Endodermal cell (in vitro differentiated cells): ENCODE results near the gene MEGF8. TPM values are rescaled to one million over a fixed set of nuclear protein-coding genes. Genes with fewer than 3 reads are reported as not detected.
A peak's percentile ranks its signal among the peaks of the same experiment; 100 is the strongest.

Experiments
- DNase-seq: peaks from one replicate; pipeline ENCODE4 v3.0.0-alpha.2; 2017
- H3K27ac ChIP-seq: 2 replicates; pipeline ENCODE4 v1.5.1; 2013; ENCODE audit warnings: mild to moderate bottlenecking, low read depth, low read length, moderate library complexity
- H3K27me3 ChIP-seq: 2 replicates; pipeline ENCODE4 v1.6.1; 2013; ENCODE audit warnings: mild to moderate bottlenecking, low read length, moderate library complexity; ENCODE audit not compliant: insufficient read depth, control insufficient read depth, poor library complexity, severe bottlenecking
- H3K36me3 ChIP-seq: 2 replicates; pipeline ENCODE4 v1.7.0; 2013; ENCODE audit warnings: mild to moderate bottlenecking, low read length, moderate library complexity; ENCODE audit not compliant: control insufficient read depth, insufficient read depth
- H3K4me1 ChIP-seq: one replicate; pipeline ENCODE4 v1.7.0; 2013; ENCODE audit warnings: low read length; ENCODE audit not compliant: control insufficient read depth, insufficient read depth
- H3K4me3 ChIP-seq: 2 replicates; pipeline ENCODE4 v1.5.1; 2013; ENCODE audit warnings: mild to moderate bottlenecking, low read length, moderate library complexity
- H3K9ac ChIP-seq: 2 replicates; pipeline ENCODE4 v1.6.1; 2013; ENCODE audit warnings: mild to moderate bottlenecking, low read length, moderate library complexity; ENCODE audit not compliant: poor library complexity, severe bottlenecking; ENCODE audit errors: extremely low read depth
- H3K9me3 ChIP-seq: 2 replicates; pipeline ENCODE4 v1.6.1; 2013; ENCODE audit warnings: mild to moderate bottlenecking, low read length, moderate library complexity; ENCODE audit not compliant: control insufficient read depth
- H3K27ac Mint-ChIP-seq: 2 replicates; pipeline ENCODE4 v1.8.0; 2020; ENCODE audit warnings: mixed read lengths
- H3K27me3 Mint-ChIP-seq: 2 replicates; pipeline ENCODE4 v1.8.0; 2021; ENCODE audit warnings: mild to moderate bottlenecking, mixed read lengths; ENCODE audit not compliant: insufficient read depth
- H3K36me3 Mint-ChIP-seq: 2 replicates; pipeline ENCODE4 v1.8.0; 2020; ENCODE audit warnings: low read depth, mixed read lengths
- H3K4me1 Mint-ChIP-seq: 2 replicates; pipeline ENCODE4 v1.8.0; 2020; ENCODE audit warnings: mixed read lengths
- H3K4me3 Mint-ChIP-seq: 2 replicates; pipeline ENCODE4 v1.8.0; 2020; ENCODE audit warnings: mild to moderate bottlenecking, moderate library complexity, mixed read lengths
- H3K9me3 Mint-ChIP-seq: 2 replicates; pipeline ENCODE4 v1.8.0; 2020; ENCODE audit warnings: mild to moderate bottlenecking, mixed read lengths
- WGBS, 2 experiments: methylation state at CpG; one replicate each; pipeline versions ENCODE4 v1.1.5 to v1.1.7; 2013; ENCODE audit warnings: missing lambda C conversion rate in 2 of 2, mixed read lengths in 1 of 2; ENCODE audit not compliant: insufficient coverage in 1 of 2, insufficient read length in 1 of 2; 5-methylcytosine and 5-hydroxymethylcytosine counted together
- total RNA-seq, 2 donors: library from RNA; stranded (reverse); fragmentation: NEBNext Ultra II Directional in 1 of 2; extraction: Animal tissue kit (Norgen Biotek cat#: 25700) in 1 of 2; gene quantifications; 2 replicates in 1 of 2; 3 replicates in 1 of 2; pipeline ENCODE4 v1.2.1, GENCODE V29; 2021
- TF ChIP-seq, protein P1 (sequence below): fragments of 200-600 bp; sonication (generic); conservative IDR thresholded peaks from 2 replicates; pipeline ENCODE4 v1.5.0; 2021; ENCODE audit warnings: antibody characterized with exemption, mild to moderate bottlenecking

Gene MEGF8
- total RNA-seq, 2 donors from 2014 or later: 48.0 to 51.4 TPM

DNA sequence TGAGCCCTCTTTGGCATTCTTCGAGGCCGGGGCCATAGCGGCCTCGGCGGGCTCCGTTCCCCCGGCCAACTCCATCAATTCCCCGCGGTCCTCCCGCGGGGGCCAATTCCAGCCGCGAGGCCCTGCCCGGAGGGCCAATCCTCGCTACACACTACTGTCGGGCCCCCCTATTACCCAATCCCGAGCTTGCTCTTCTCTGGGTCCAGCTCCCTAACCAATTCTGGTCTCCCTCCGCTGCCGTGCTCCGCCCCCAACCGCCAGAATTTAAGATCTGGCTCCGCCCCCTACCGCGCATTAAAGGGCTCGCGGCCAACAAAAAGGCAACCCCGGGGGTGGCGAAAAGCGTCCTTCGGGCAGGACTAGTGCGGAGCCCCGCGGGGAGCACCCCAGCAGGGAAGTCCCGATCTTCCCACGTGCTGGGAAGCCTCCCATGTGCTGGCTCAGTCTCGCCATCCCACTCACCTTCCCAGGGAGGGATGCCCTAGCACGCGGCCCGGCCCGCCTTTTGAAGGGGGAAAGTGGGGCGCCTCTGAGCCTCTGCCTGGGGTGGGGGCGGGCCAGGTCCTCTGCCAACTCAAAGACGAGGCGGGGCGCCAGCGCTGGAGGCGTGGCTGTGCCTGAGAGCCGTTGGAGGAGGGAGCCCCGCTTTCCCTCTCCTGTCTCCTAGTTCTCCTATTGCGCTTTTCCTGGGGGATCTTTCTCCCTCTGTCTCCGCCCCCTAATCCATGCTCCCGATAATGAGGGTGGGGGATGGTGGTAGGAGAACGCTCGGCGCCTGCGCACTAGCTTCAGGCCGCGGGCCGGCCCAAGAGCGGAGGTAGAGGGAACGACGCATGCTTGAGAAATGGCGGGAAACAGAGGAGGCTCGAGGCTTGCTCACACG, 98.3 kb downstream of the MEGF8 start:
- no peaks in the 10 kb centered on the region for H3K36me3 Mint-ChIP-seq
- peak; percentile 96 for DNase-seq
- no peaks in the 10 kb centered on the region for H3K9me3 ChIP-seq
- peak overlapping the region; percentile 30 for H3K9ac ChIP-seq
- peak overlapping the region; percentile 82 for H3K4me3 ChIP-seq
- H3K4me1 ChIP-seq: no peaks in the 10 kb centered on the region
- no peaks in the 10 kb centered on the region for H3K36me3 ChIP-seq
- H3K27me3 ChIP-seq: peaks cover 26% of the 10 kb centered on the region
- H3K27ac Mint-ChIP-seq: no peak overlapping the region
- peaks cover 7% of the 10 kb centered on the region for H3K9me3 Mint-ChIP-seq
- WGBS, 2 experiments: 34 to 42% methylated on average over 18 to 61 of the region's 65 CpGs
- TF ChIP-seq, protein P1, sequence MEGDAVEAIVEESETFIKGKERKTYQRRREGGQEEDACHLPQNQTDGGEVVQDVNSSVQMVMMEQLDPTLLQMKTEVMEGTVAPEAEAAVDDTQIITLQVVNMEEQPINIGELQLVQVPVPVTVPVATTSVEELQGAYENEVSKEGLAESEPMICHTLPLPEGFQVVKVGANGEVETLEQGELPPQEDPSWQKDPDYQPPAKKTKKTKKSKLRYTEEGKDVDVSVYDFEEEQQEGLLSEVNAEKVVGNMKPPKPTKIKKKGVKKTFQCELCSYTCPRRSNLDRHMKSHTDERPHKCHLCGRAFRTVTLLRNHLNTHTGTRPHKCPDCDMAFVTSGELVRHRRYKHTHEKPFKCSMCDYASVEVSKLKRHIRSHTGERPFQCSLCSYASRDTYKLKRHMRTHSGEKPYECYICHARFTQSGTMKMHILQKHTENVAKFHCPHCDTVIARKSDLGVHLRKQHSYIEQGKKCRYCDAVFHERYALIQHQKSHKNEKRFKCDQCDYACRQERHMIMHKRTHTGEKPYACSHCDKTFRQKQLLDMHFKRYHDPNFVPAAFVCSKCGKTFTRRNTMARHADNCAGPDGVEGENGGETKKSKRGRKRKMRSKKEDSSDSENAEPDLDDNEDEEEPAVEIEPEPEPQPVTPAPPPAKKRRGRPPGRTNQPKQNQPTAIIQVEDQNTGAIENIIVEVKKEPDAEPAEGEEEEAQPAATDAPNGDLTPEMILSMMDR: no peak
- H3K27me3 Mint-ChIP-seq: peaks cover 88% of the 10 kb centered on the region
- H3K4me3 Mint-ChIP-seq: peak overlapping the region; percentile 67
- H3K4me1 Mint-ChIP-seq: peaks cover 8% of the 10 kb centered on the region
- peak overlapping the region; percentile 4 for H3K27ac ChIP-seq

DNA sequence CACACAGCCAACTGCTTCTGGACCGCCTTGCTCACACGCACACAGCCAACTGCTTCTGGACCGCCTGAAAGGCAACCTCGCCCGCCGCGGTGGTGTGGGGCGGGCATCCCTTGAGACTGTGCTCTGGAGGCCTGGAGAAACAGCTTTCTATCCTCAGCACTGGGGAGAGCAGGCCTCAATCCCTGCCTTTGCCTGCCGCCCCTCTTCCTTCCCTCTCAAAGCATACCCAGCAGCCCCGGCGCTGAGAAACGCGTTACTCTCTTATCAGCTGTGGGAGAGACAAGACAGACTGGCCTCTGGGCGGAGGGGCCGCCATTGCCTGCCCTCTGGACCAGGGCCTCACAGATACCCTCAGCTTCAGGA, 98.9 kb downstream of the MEGF8 start:
- peaks cover 26% of the 10 kb centered on the region for H3K27me3 ChIP-seq

DNA sequence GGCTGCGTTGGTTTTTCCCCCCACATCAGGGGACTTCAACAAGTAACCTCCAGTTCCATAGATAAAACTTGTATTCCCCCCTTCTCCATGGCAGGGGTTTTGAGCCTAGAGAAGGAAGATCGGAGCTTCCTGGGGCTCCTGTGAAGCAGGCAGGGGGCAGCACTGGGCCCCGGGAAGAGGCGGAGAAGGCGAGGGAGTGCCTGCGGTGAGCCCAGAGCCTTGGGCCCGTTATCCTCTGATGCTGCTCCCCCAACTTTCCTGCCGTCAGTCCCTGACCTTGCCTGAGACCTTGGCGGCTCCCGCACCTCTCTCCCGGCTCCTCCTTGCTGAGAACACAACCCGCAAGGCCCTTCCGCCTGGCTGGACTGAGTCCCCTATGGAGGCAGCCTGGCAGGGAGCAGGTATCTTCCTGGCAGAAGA, 99.3 kb downstream of the MEGF8 start:
- H3K36me3 Mint-ChIP-seq: no peaks in the 10 kb centered on the region
- no peaks in the 10 kb centered on the region for H3K9me3 ChIP-seq
- no peaks in the 10 kb centered on the region for H3K36me3 ChIP-seq
- H3K27ac ChIP-seq: no peak overlapping the region
- DNase-seq: peak; percentile 75
- no peak overlapping the region for H3K9ac ChIP-seq
- peaks cover 81% of the 10 kb centered on the region for H3K27me3 Mint-ChIP-seq
- no peaks in the 10 kb centered on the region for H3K4me1 ChIP-seq
- no peak overlapping the region for H3K4me3 ChIP-seq
- peaks cover 10% of the 10 kb centered on the region for H3K4me1 Mint-ChIP-seq
- TF ChIP-seq, protein P1: peak; percentile 80
- H3K9me3 Mint-ChIP-seq: peaks cover 7% of the 10 kb centered on the region
- 38 to 62% methylated on average over 7 to 13 of the region's 13 CpGs for WGBS, 2 experiments
- H3K27me3 ChIP-seq: peaks cover 26% of the 10 kb centered on the region
- no peak overlapping the region for H3K4me3 Mint-ChIP-seq
- H3K27ac Mint-ChIP-seq: no peak overlapping the region

More for the DNA sequence above, 98.9 kb downstream of the MEGF8 start:
- peaks cover 10% of the 10 kb centered on the region for H3K4me1 Mint-ChIP-seq
- no peak overlapping the region for H3K4me3 ChIP-seq
- H3K4me3 Mint-ChIP-seq: no peak overlapping the region
- no peak overlapping the region for H3K27ac Mint-ChIP-seq
- TF ChIP-seq, protein P1: no peak
- no peaks in the 10 kb centered on the region for H3K4me1 ChIP-seq
- no peaks in the 10 kb centered on the region for H3K36me3 Mint-ChIP-seq
- no peak overlapping the region for H3K9ac ChIP-seq
- H3K36me3 ChIP-seq: no peaks in the 10 kb centered on the region
- H3K9me3 ChIP-seq: no peaks in the 10 kb centered on the region
- no peak for DNase-seq
- 92 to 96% methylated on average over 9 to 15 of the region's 15 CpGs for WGBS, 2 experiments
- H3K27me3 Mint-ChIP-seq: peaks cover 85% of the 10 kb centered on the region
- peaks cover 7% of the 10 kb centered on the region for H3K9me3 Mint-ChIP-seq
- no peak overlapping the region for H3K27ac ChIP-seq
